Psoas muscle (tissue), 8 donors: ENCODE measurements around the gene KCNE4. TPM values are rescaled to one million over a fixed set of nuclear protein-coding genes. Genes with fewer than 3 reads are reported as not detected.

ENCODE experiments used
- ATAC-seq, 4 donors: fragments of 200-7000 bp; cut with Tn5 transposase; one replicate each; pipeline ENCODE4 v1.9.1; 2020; ENCODE audit warnings: moderate library complexity in 3 of 4, mild to moderate bottlenecking in 2 of 4
- DNase-seq, 2 donors: peaks; one replicate each; pipeline ENCODE4 v3.0.0-alpha.2; 2020
- H3K27ac ChIP-seq: fragments of 200-600 bp; one replicate; pipeline ENCODE4 v1.8.0; 2022
- H3K27me3 ChIP-seq, 3 donors: fragments of 200-600 bp in 1 of 3; one replicate each; pipeline versions ENCODE4 v1.6.1 to v1.8.0; 2013 to 2022; ENCODE audit warnings: low read length in 2 of 3, mild to moderate bottlenecking in 2 of 3, moderate library complexity in 1 of 3; ENCODE audit not compliant: insufficient read depth in 3 of 3
- H3K36me3 ChIP-seq, 2 donors: fragments of 200-600 bp in 1 of 2; one replicate each; pipeline versions ENCODE4 v1.6.1 to v1.8.0; 2013 to 2022; ENCODE audit warnings: low read depth in 1 of 2, mild to moderate bottlenecking in 1 of 2, moderate library complexity in 1 of 2; ENCODE audit not compliant: insufficient read depth in 1 of 2
- H3K4me1 ChIP-seq: fragments of 200-600 bp; one replicate; pipeline ENCODE4 v1.8.0; 2022
- H3K4me3 ChIP-seq: fragments of 200-600 bp; one replicate; pipeline ENCODE4 v1.8.0; 2022; ENCODE audit warnings: mild to moderate bottlenecking
- H3K9me3 ChIP-seq: fragments of 200-600 bp; one replicate; pipeline ENCODE4 v1.8.0; 2022
- WGBS, 3 donors: extraction: QIAGEN DNeasy Blood & Tissue Kit; methylation state at CpG; one replicate each; pipeline versions ENCODE4 v1.1.6 to v1.1.7; 2013; 5-methylcytosine and 5-hydroxymethylcytosine counted together
- intact Hi-C, 2 donors: fragments of 100-400 bp; cut with DNase I; formaldehyde crosslinking; loops; one replicate each; pipeline versions ENCODE4 v1.11.0 to v1.14.2; 2022
- polyA plus RNA-seq, 3 donors: library from polyadenylated mRNA; stranded (reverse); fragments of 200-250 nt; gene quantifications; one replicate each; pipeline ENCODE4 v1.2.3, GENCODE V29; 2013
- total RNA-seq, 4 donors: library from RNA; stranded (reverse); fragmentation: NEBNext Ultra II Directional in 2 of 4; extraction: Animal tissue kit (Norgen Biotek cat#: 25700) in 2 of 4; gene quantifications; one replicate each; pipeline versions ENCODE4 v1.2.1 to v1.2.4, GENCODE V29; 2021 to 2023
- TF ChIP-seq, protein P1 (sequence below): fragments of 200-600 bp; IDR thresholded peaks from one replicate; pipeline ENCODE4 v1.8.0; 2022; ENCODE audit warnings: antibody characterized with exemption
- donor health status: healthy with polysubstance abuse.
- donor health status: DM: no; HTN: no; CAD: no; lungs with moderate emphysema.
- donor health status: Bipolar disorder and iron deficiency.
- donor health status: healthy.
- donor health status: DM: yes; HTN: yes; CAD: no.
- donor health status: DM: no; HTN: no; CAD: no.
- donor health status: DM: no; HTN: no; CAD: no.
- donor health status: DM: yes; HTN: yes; CAD: no.

The KCNE4 gene
- total and polyA plus RNA-seq, 7 donors: 0.34 to 1.7 (median 0.84) TPM

DNA sequence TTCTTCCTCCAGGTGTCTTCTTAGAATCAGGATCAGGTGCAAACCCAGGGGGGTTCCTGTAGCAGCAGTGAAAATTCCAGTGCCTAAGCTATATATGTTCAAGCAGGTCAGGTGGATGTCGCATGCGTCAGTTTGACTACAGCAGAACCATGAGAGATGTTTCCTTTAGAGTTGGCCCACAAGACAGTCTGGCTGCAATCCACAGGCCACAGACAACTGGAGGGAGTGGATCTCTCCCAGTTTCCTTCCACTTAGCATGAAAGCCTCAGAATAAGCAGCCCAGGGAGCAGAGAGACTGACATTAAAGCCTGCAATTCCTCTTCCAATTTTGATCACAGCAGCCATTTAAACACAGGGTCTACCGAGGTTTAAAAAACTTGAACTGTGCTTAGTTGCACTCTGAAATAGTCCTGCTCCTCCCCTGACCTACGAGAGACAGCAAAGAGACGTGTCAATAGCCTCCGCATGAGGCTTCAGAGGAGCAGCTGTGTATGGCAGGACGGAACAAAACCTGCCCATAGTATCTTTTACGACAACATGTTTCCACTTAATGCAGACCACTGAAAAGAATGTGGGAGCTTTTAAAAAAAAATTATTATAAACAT, 988 bp upstream of the KCNE4 start:
- H3K4me1 ChIP-seq: no peaks in the 10 kb centered on the region
- H3K27me3 ChIP-seq: peaks cover 0 to 7% (median 3%) of the 10 kb centered on the region in 3 donors
- no peak overlapping the region for H3K27ac ChIP-seq
- H3K4me3 ChIP-seq: peak overlapping the region; percentile 59
- no peak for ATAC-seq
- DNase-seq: peak in 1 of 2 donors; percentile 16
- H3K36me3 ChIP-seq: no peaks in the 10 kb centered on the region
- 27 to 32% (median 32%) methylated on average over 8 of the region's 8 CpGs for WGBS, 3 donors
- no peaks in the 10 kb centered on the region for H3K9me3 ChIP-seq
- TF ChIP-seq, protein P1, sequence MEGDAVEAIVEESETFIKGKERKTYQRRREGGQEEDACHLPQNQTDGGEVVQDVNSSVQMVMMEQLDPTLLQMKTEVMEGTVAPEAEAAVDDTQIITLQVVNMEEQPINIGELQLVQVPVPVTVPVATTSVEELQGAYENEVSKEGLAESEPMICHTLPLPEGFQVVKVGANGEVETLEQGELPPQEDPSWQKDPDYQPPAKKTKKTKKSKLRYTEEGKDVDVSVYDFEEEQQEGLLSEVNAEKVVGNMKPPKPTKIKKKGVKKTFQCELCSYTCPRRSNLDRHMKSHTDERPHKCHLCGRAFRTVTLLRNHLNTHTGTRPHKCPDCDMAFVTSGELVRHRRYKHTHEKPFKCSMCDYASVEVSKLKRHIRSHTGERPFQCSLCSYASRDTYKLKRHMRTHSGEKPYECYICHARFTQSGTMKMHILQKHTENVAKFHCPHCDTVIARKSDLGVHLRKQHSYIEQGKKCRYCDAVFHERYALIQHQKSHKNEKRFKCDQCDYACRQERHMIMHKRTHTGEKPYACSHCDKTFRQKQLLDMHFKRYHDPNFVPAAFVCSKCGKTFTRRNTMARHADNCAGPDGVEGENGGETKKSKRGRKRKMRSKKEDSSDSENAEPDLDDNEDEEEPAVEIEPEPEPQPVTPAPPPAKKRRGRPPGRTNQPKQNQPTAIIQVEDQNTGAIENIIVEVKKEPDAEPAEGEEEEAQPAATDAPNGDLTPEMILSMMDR: no peak
- intact Hi-C loops: loop anchor here in 1 of 2 donors (5.0 kb wide), 1 partner anchor 74 kb away; no protein-coding TSS in a partner anchor

GRCh38 chr2:223052548-223053483, 826 bp downstream of the KCNE4 start:
- no peaks in the 10 kb centered on the region for H3K36me3 ChIP-seq
- no peaks in the 10 kb centered on the region for H3K9me3 ChIP-seq
- ATAC-seq (no peak), DNase-seq (peak in 1 of 2 donors; percentile 13)
- H3K4me1 ChIP-seq: no peaks in the 10 kb centered on the region
- H3K27me3 ChIP-seq: peaks cover 0 to 7% (median 3%) of the 10 kb centered on the region in 3 donors
- intact Hi-C loops: loop anchor here in 1 of 2 donors (5.0 kb wide), 1 partner anchor 76 kb away; no protein-coding TSS in a partner anchor
- H3K4me3 ChIP-seq: peak overlapping the region; percentile 59
- 68 to 73% (median 72%) methylated on average over 41 to 42 of the region's 42 CpGs for whole genome bisulfite sequencing, 3 donors
- TF ChIP-seq, protein P1: no peak
- peak overlapping the region; percentile 72 for H3K27ac ChIP-seq

GRCh38 chr2:223053484-223054192, 1.6 kb downstream of the KCNE4 start:
- TF ChIP-seq, protein P1: no peak
- ATAC-seq (no peak), DNase-seq (no peak)
- no peaks in the 10 kb centered on the region for H3K36me3 ChIP-seq
- 63 to 73% (median 70%) methylated on average over 14 of the region's 14 CpGs for WGBS, 3 donors
- peak overlapping the region; percentile 72 for H3K27ac ChIP-seq
- intact Hi-C loops: loop anchor here in 1 of 2 donors (5.0 kb wide), 1 partner anchor 76 kb away; no protein-coding TSS in a partner anchor
- H3K9me3 ChIP-seq: no peaks in the 10 kb centered on the region
- no peaks in the 10 kb centered on the region for H3K4me1 ChIP-seq
- peak overlapping the region; percentile 59 for H3K4me3 ChIP-seq
- peaks cover 0 to 7% (median 3%) of the 10 kb centered on the region in 3 donors for H3K27me3 ChIP-seq

DNA sequence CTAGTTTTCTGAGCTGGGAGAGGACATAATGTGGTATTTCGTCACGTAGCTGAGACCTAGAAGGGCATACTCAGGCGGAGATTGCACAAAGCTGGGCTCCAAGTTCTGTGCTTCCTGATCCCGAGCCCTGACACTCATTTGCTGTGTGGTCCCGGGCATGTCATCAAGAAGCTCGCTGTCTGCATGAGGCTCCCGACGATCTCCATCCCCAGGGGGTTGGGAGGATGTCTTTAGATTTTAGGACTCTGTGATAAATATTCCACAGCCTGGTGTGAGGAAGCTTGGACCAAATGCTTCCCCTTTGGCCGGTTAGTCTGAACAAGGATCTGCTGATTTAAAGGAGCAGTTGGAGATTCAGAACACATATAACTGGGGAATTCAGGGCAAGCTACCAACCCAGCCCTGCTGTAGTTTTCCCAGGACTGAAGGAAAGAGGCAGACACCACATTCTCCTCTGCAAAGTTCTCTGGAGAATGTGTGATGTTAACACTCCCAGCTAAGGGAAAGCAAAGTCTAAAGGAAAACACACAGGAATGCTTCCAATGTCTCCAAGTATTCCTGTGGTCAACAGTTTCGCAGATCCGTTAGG, 2.3 kb downstream of the KCNE4 start:
- Histone ChIP-seq H3K9me3 (no peaks in the 10 kb centered on the region), H3K36me3 (no peaks in the 10 kb centered on the region), H3K27me3 (peaks cover 0 to 7% (median 3%) of the 10 kb centered on the region in 3 donors), H3K4me3 (peak overlapping the region; percentile 59), H3K27ac (peak overlapping the region; percentile 72), H3K4me1 (no peaks in the 10 kb centered on the region)
- intact Hi-C loops: loop anchor here in 1 of 2 donors (5.0 kb wide), 1 partner anchor 77 kb away; no protein-coding TSS in a partner anchor
- TF ChIP-seq, protein P1: no peak
- DNase-seq: peak; percentile 77 to 86
- ATAC-seq: peak; percentile 39 to 78 (median 70)
- 24 to 33% (median 26%) methylated on average over 11 of the region's 11 CpGs for WGBS, 3 donors
